Heart left ventricle (tissue), 16 donors: ENCODE data around the gene RPS17. TPM values are rescaled to one million over a fixed set of nuclear protein-coding genes. Genes with fewer than 3 reads are reported as not detected.
"Not testable (repeated sequence)": the region's sequence is repeated elsewhere in the genome, so short reads cannot be mapped to it uniquely, and the experiment has no call there.

ENCODE experiments used
- ATAC-seq, 4 donors: fragments of 200-7000 bp; cut with Tn5 transposase; one replicate each; pipeline ENCODE4 v1.9.1; 2020 to 2022; ENCODE audit warnings: moderate library complexity in 4 of 4, mild to moderate bottlenecking in 3 of 4, moderate number of reproducible peaks in 1 of 4
- DNase-seq, 5 donors: peaks; one replicate each; pipeline ENCODE4 v3.0.0-alpha.2; 2020
- H3K27ac ChIP-seq, 12 donors: fragments of 200-600 bp; sonication (generic) in 4 of 12; one replicate each; pipeline versions ENCODE4 v1.5.0 to v1.8.0; 2016 to 2022; ENCODE audit warnings: mild to moderate bottlenecking in 2 of 12
- H3K27me3 ChIP-seq, 9 donors: fragments of 200-600 bp; sonication (generic) in 2 of 9; one replicate each; pipeline versions ENCODE4 v1.5.1 to v1.8.0; 2016 to 2022; ENCODE audit warnings: mild to moderate bottlenecking in 3 of 9
- H3K36me3 ChIP-seq, 9 donors: fragments of 200-600 bp; sonication (generic) in 2 of 9; one replicate each; pipeline versions ENCODE4 v1.5.0 to v1.8.0; 2018 to 2022; ENCODE audit warnings: mild to moderate bottlenecking in 2 of 9
- H3K4me1 ChIP-seq, 12 donors: fragments of 200-600 bp; sonication (generic) in 4 of 12; one replicate each; pipeline versions ENCODE4 v1.5.0 to v1.8.0; 2016 to 2022; ENCODE audit warnings: mild to moderate bottlenecking in 3 of 12
- H3K4me3 ChIP-seq, 12 donors: fragments of 200-600 bp; sonication (generic) in 4 of 12; one replicate each; pipeline versions ENCODE4 v1.5.0 to v1.8.0; 2017 to 2022; ENCODE audit warnings: mild to moderate bottlenecking in 9 of 12, moderate library complexity in 4 of 12
- H3K9me3 ChIP-seq, 12 donors: fragments of 200-600 bp; sonication (generic) in 4 of 12; one replicate each; pipeline versions ENCODE4 v1.5.0 to v1.8.0; 2016 to 2022; ENCODE audit warnings: mild to moderate bottlenecking in 1 of 12
- POLR2A ChIP-seq, 2 donors: fragments of 450-650 bp; IDR thresholded peaks; one replicate each; pipeline ENCODE4 v1.6.1; 2017; ENCODE audit warnings: antibody characterized with exemption in 2 of 2, mild to moderate bottlenecking in 2 of 2, moderate library complexity in 2 of 2
- WGBS, 4 donors: extraction: QIAGEN DNeasy Blood & Tissue Kit in 2 of 4; methylation state at CpG; one replicate each; pipeline versions ENCODE4 v1.1.5 to v1.1.7; 2013 to 2018; 5-methylcytosine and 5-hydroxymethylcytosine counted together
- intact Hi-C, 10 donors: fragments of 100-400 bp; cut with DNase I; formaldehyde crosslinking; loops; one replicate each; pipeline versions ENCODE4 v1.11.1 to v1.14.2; 2022
- polyA plus RNA-seq, 2 donors: library from polyadenylated mRNA; stranded (reverse); fragments of 200-250 nt; gene quantifications; one replicate each; pipeline ENCODE4 v1.2.3, GENCODE V29; 2013
- total RNA-seq, 9 donors: library from RNA; depleted of rRNA in 2 of 9; stranded (reverse); fragments of >200 nt in 2 of 9; fragmentation: NEBNext Ultra II Directional in 3 of 9; extraction: Animal tissue kit (Norgen Biotek cat#: 25700) in 3 of 9; gene quantifications; one replicate each; pipeline versions ENCODE4 v1.1.0 to v1.2.4, GENCODE V29; 2016 to 2023
- TF ChIP-seq, protein P1 (sequence below), 12 donors: fragments of 200-600 bp; sonication (generic) in 4 of 12; IDR thresholded peaks; one replicate each; pipeline versions ENCODE4 v1.5.0 to v1.8.0; 2018 to 2022; ENCODE audit warnings: antibody characterized with exemption in 12 of 12, mild to moderate bottlenecking in 5 of 12
- donor health status: ischemic (EF 13 %, LVEDD 7.1; RV severe dilation, severe dysfunction).
- donor health status: healthy with polysubstance abuse.
- donor health status: DM: no; HTN: yes; CAD: no.
- donor health status: DM: no; HTN: no; CAD: no.
- donor health status: ischemic (EF 25% LVEDD 6.9; RV normal size, moderate dysfunction).
- donor health status: ischemic (EF 25% LVEDD 5.7; RV mildly dilated, moderate dysfunction).
- donor health status: healthy.
- donor health status: DM: yes; HTN: yes; CAD: no.
- donor health status: ischemic (EF 35%, LVEDD 5.7; RV mildly dilated, moderate dysfunction).
- donor health status: nonischemic (EF 11% LVEDD 7.7; RV severe dilation, severe dysfunction).
- donor health status: DM: yes; HTN: yes; CAD: no.
- donor health status: PGD.
- donor health status: ischemic (EF 29% LVEDD 5.4; RV normal size, mild dysfunction).
- donor health status: nonischemic (EF 23%, LVEDD 6.1; RV moderate dilation, normal function).

The RPS17 gene
- total and polyA plus RNA-seq, 11 donors, result 621 to 3,234 (median 882) TPM

DNA sequence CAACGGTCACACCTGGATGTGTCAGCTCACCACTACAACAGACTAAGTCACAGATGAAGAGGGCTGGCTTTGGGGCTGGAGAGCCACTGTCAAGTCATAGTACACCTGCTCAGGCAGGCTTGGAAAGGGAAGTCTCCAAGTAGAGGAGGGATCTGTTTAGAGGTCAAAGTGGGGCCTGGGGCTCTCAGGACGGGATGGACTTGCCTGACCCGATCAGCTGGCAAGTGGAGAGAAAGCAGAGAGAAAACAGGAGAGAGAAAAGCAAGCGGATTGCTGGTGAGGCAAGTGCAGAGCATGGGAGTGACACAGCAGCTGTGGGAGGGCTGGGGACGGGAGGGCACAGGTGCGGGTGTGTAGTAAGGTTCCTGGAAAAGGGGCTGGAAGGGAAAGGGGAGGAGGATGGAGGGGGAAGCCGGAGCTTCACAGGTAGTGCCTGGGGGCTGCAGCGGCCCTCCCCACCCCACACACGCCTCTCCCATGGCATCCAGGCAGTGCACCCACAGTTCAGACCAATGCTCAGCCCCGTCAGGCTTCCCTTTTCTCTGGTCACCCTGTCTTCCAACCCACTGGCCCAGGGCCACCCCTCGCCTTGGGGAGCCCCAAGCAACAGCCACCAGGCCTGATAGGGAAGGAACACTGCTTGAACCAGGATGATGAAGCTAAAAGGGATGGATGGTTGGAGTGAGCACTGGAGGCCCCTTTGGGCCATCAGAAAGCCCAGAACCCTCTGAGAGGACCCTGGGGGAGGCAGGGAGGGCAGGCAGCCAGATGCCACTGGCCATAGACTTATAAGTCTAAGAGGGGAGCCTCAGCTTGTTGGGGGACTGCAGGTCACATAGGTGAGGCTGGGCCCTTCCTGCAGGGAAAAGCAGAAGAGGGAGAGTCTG, 8.5 kb downstream of the RPS17 start:
- DNase-seq, result no peak
- TF ChIP-seq POLR2A (IDR thresholded peaks at IDR 0.05), result no peak
- TF ChIP-seq, protein P1, sequence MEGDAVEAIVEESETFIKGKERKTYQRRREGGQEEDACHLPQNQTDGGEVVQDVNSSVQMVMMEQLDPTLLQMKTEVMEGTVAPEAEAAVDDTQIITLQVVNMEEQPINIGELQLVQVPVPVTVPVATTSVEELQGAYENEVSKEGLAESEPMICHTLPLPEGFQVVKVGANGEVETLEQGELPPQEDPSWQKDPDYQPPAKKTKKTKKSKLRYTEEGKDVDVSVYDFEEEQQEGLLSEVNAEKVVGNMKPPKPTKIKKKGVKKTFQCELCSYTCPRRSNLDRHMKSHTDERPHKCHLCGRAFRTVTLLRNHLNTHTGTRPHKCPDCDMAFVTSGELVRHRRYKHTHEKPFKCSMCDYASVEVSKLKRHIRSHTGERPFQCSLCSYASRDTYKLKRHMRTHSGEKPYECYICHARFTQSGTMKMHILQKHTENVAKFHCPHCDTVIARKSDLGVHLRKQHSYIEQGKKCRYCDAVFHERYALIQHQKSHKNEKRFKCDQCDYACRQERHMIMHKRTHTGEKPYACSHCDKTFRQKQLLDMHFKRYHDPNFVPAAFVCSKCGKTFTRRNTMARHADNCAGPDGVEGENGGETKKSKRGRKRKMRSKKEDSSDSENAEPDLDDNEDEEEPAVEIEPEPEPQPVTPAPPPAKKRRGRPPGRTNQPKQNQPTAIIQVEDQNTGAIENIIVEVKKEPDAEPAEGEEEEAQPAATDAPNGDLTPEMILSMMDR (IDR thresholded peaks at IDR 0.05), result no peak
- WGBS, 4 donors, result 86 to 88% (median 87%) methylated on average over 11 of the region's 11 CpGs

DNA sequence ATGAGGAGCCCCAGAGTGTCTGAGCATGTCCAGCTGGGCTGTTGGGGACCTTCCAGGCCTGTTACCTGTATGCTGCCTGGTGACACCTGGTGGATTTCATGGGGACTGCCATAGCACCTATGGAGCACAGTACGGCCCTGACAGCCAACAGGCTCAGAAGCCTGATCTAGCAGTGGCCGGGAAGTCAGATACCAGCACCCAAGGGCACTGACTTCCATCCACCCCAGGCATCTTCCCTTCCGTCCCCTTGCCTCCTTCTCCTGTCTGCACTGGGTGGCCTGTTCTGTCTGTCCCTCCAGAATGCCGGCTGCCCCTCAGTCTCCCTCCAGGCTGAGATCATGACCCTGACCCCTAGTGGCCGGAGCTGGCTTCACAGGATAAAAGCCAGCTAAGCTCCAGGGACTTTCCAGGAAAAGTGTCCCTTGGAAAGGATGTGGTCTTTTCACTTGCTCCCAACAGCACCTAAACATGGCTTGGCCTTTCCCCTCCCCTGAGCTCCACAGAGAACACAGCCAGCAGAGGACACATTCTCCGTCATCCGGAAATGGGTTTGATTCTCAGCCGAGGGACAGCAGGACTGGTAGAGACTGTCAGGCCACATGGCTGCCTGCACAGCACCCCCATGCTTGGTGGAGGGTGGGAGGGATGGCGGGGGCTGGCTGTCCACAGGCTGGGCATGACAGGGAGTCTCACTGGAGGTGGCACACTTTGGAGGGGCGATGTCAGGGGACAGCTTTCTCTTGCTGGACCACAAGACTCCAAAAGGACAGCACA, 9.5 kb downstream of the RPS17 start:
- DNase-seq (peak; percentile 52 to 75 (median 64)), ATAC-seq (peak; percentile 77 to 90 (median 85))
- Histone ChIP-seq H3K27ac (no peak overlapping the region), H3K27me3 (no peaks in the 10 kb centered on the region), H3K36me3 (peaks cover 0 to 28% (median 20%) of the 10 kb centered on the region in 9 donors), H3K4me3 (peak overlapping the region in 6 of 12 donors; percentile 12 to 43 (median 24)), H3K4me1 (peaks cover 0 to 12% (median 4%) of the 10 kb centered on the region in 12 donors), H3K9me3 (no peaks in the 10 kb centered on the region)
- intact Hi-C loops, result loop anchor here in 6 of 10 donors (10.0 kb wide), 5 partner anchors 224 to 486 kb away; partner anchors contain the start of genes C15orf40 (in 1 of the 6), FSD2 (in 1 of the 6), MEX3B (in 1 of the 6) and WHAMM (in 1 of the 6)
- 12 to 23% (median 18%) methylated on average over 6 to 10 of the region's 10 CpGs for WGBS, 4 donors
- TF ChIP-seq, protein P1 (IDR thresholded peaks at IDR 0.05), result peak; percentile 72 to 90 (median 80)
- TF ChIP-seq POLR2A (IDR thresholded peaks at IDR 0.05), result no peak

More for the DNA sequence above, 8.5 kb downstream of the RPS17 start:
- no peak overlapping the region for H3K27ac ChIP-seq
- H3K36me3 ChIP-seq, result peaks cover 0 to 37% (median 29%) of the 10 kb centered on the region in 9 donors
- intact Hi-C loops, result loop anchor here in 6 of 10 donors (10.0 kb wide), 5 partner anchors 223 to 487 kb away; partner anchors contain the start of genes C15orf40 (in 1 of the 6), FSD2 (in 1 of the 6), MEX3B (in 1 of the 6) and WHAMM (in 1 of the 6)
- no peaks in the 10 kb centered on the region for H3K9me3 ChIP-seq
- ATAC-seq, result no peak
- peaks cover 0 to 19% (median 4%) of the 10 kb centered on the region in 12 donors for H3K4me1 ChIP-seq
- H3K4me3 ChIP-seq, result no peak overlapping the region
- no peaks in the 10 kb centered on the region for H3K27me3 ChIP-seq

DNA sequence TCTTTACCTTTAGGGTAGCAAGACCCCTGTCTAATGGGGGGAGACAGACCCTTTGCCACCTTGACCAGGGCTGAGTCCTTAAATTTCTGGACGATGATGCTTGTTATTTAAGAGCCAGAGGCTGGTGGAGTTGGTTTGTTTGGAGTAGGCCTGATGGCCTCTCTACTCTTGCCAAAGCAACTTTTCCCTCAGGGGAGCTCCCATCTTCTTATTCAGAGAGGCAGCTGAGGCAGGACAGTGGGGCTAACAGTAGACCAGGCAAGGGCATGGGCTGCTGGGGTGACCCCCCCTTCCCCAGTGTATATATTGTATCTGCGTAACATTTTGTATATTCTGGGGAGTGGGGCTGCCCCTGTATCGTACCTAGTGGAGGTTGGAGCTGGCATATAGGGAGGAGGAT, 10.3 kb downstream of the RPS17 start:
- TF ChIP-seq, protein P1 (IDR thresholded peaks at IDR 0.05), result no peak
- no peak for TF ChIP-seq POLR2A (IDR thresholded peaks at IDR 0.05)
- peaks cover 0 to 12% (median 4%) of the 10 kb centered on the region in 12 donors for H3K4me1 ChIP-seq
- peaks cover 0 to 20% (median 12%) of the 10 kb centered on the region in 9 donors for H3K36me3 ChIP-seq
- no peak overlapping the region for H3K4me3 ChIP-seq
- H3K27ac ChIP-seq, result no peak overlapping the region
- intact Hi-C loops, result loop anchor here in 6 of 10 donors (10.0 kb wide), 5 partner anchors 225 to 485 kb away; partner anchors contain the start of genes C15orf40 (in 1 of the 6), FSD2 (in 1 of the 6), MEX3B (in 1 of the 6) and WHAMM (in 1 of the 6)
- H3K27me3 ChIP-seq, result no peaks in the 10 kb centered on the region
- 87 to 100% (median 92%) methylated on average over 3 of the region's 3 CpGs for WGBS, 4 donors
- ATAC-seq (peak in 1 of 4 donors; percentile 44), DNase-seq (no peak)
- no peaks in the 10 kb centered on the region for H3K9me3 ChIP-seq

DNA sequence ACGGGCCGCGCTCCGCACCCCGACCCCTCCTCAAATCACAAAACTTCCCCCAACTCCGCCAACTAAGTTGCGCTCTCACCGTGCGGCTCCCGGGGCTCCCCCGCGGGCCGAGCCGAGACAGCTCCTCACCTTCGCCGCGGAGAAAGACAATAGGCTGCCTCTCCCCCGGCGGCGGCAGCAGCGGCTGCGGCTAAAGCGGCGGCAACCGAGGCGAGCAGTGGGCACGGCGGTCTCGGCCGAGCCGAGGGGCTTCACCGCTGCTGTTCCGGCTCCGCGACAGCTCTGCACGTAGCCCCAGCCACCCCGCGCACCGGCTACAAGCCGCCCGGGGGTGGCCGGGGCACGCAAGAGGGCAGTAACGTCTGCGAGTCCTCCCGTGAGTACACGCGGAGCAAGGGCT, 26.7 kb downstream of the RPS17 start:
- H3K4me3 ChIP-seq, result peak overlapping the region in 4 of 12 donors; percentile 21 to 43 (median 40)
- H3K4me1 ChIP-seq, H3K27ac ChIP-seq, H3K36me3 ChIP-seq, H3K27me3 ChIP-seq, intact Hi-C loops, ATAC-seq, DNase-seq, H3K9me3 ChIP-seq: not testable (repeated sequence)
- WGBS, 4 donors, result 0% methylated on average over 12 of the region's 48 CpGs; no CpG with 5 or more reads in 3 of the 4 donors

DNA sequence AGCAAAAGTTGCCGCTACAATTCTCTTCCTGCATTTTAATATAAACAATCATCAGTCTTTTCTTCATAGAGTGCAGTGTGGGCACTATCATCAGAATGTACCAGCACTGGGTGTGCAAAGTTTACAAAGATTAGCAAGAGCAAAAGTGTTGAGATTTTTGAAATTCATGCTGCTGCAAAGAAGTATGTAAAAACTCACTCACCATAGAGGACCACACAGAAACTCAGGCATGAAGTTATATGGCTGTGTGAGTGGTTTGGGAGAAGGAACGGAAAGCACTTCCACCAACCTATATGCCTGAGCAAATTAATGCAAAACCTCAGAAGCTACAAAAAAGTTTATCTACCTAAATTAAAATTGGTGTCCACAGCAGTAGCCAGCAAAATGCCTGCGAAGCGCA, 32.6 kb downstream of the RPS17 start:
- DNase-seq, intact Hi-C loops, H3K27ac ChIP-seq, H3K4me1 ChIP-seq, H3K9me3 ChIP-seq, H3K27me3 ChIP-seq, H3K36me3 ChIP-seq, H3K4me3 ChIP-seq: not testable (repeated sequence)
- WGBS, 4 donors, result 80 to 91% (median 86%) methylated on average over 2 to 4 of the region's 4 CpGs
- ATAC-seq, result peak in 1 of 4 donors; percentile 28

DNA sequence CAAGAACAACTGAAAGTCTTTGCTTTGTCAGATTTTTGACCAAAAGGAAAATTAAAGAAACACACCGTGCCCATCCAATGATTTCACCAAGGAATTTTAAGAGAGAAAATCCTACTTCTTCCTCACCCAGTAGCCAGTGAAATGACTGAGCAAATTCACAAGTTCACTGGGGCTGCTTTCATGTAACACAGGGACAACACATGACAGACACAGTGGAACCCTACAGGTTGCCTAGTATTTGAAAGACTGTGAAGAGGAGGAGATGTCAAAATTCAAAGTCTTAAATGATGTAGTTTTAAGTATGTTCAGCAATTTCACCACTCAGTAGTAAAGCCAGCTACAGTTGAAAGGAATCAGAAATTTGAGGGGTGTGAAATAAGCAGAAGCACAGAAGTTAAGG, 33.2 kb downstream of the RPS17 start:
- H3K4me3 ChIP-seq, DNase-seq, H3K9me3 ChIP-seq, intact Hi-C loops, H3K4me1 ChIP-seq, H3K36me3 ChIP-seq, H3K27ac ChIP-seq, H3K27me3 ChIP-seq: not testable (repeated sequence)
- ATAC-seq, result peak in 1 of 4 donors; percentile 13
- WGBS, 4 donors, result 76 to 90% (median 88%) methylated on average over 1 of the region's 1 CpG

DNA sequence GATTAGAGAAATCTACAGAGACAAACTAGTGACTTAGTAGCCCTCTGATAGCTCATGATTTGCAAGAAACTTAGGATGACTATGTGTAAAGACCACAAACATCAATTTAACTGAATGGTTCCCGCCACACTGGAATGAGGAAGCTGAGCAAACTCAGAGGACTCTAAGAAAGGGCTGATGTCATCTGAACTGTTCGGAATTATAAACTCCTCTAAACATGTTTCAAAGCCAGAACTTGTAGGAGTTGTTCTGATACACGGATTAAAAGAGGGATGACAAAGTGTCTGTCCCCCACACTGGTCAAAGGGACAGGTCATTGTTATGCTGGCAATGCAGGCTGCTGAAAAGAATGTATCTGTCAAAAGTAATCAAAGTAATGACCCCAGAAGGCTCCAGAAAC, 34.4 kb downstream of the RPS17 start:
- WGBS, 4 donors, result no CpG with 5 or more reads among the region's 3 CpGs
- H3K36me3 ChIP-seq, intact Hi-C loops, H3K4me1 ChIP-seq, H3K27me3 ChIP-seq, DNase-seq, H3K27ac ChIP-seq, H3K4me3 ChIP-seq, H3K9me3 ChIP-seq, ATAC-seq: not testable (repeated sequence)
